Suppressor macrophage treated with lipopolysaccharide for 1 hour (primary cell): ENCODE measurements around the gene LRP1B.

ENCODE experiments used
- DNase-seq, 3 donors: peaks; one replicate each; pipeline ENCODE4 v3.0.0-alpha.2; 2020 to 2022

LRP1B gene

DNA sequence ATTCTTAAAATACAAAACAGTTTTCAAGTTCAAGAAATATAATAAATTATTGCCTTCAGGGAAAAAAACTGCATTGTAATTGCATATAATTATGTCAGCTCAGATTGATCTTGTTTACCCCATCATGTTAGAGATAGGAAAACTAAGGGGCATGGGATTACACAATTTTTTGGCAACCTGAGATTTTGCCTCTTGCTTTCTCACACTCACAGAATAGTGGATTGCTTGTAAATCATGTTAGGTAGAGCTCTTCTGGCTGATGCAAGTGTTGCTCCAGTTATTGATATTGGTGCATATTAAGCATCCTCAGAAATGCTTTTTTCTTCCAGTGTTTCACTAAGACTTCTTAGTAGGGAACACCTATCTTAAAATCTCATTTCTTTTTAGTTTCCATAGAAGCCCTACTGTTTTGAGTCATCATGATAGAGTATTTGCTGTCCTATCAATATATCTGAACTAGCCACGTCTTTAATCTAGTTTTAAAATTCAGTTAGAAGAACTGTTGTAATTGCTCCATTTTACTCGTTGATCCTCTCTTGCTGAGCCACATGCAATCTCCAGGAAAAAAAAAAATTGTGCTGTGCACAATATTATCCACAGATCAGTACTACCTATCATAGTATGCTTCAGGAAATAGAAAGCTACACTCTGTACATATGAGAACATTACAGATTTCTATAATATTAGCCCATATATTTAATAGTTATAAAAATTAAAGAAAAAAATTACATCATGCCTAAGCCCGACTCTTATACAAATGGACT lies 393.1 kb downstream of the LRP1B start:
- no peak for DNase-seq

DNA sequence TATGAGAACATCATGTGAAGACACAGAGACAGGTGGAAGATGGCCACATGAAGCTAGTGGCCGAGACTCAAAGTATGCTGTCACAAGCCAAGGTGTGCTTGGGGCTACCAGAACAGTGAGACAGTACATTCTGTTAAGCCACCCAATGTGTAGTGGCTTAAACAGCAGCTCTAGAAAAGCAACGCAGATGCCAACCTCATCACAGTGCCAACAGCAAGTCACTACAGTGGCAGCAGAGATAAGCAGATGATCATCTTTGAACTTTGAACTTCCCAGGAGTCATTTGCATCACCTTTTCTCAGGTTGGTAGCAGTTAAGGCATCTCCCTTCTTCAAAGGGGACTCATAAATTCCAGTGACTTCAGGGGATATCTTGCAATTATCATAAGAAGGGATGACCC lies 394.4 kb downstream of the LRP1B start:
- DNase-seq: no peak

DNA sequence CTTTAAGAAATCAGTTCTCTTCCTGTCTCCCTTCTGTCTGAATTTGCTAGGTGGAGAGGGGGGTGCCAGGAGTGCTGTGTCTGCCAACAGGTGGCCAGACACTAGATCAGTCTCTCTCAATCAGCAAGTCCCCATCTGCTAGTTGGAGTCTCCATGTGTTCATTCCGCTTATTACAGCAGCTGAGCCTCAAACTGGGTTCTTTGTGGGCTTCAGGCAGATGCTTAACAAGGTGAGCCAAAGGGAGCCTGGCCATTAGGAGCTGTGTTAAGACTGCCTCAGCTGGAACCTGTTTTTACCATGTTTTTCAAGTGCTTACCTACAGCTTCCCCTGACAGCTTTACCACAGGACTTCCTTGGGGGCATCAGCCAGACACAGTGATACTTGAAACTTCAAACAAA lies 401.9 kb downstream of the LRP1B start:
- no peak for DNase-seq

DNA sequence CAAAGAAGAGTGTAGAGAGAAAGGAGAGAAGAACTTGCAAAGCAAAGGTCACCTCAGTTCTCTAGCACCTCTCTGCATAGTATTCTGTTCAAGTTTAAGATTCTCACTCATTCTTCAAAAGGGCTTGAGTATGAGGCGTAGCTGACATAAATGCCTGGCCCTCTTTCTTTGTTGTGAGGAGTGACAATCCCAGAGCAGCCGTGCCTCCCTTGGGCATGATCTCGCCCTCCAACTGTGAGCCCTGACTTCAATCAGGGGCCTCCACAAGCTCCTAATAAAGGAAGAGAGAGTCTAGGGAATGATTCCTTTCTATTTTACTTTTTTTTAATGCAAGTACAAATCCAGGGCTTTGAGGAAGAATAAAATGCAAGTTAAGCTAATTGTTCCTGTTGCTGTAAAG lies 402.7 kb downstream of the LRP1B start:
- no peak for DNase-seq

DNA sequence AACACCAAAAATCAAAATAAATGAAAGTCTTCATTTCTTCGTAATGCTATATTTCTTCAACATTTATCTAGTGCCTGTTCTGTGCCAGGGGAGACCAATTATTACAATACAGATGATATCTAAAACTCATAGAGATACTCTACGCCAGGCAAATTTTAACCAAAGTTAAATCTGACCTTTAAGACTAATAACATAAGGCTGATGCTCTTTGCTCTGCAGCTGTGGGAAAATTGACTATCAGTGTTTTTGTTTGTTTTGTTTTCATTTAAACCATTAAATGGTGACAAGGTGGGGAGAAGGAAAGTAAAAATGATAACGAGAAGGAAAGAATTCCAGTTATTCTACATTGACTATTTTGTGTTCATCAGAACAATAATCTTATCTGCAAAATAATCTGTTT lies 406.4 kb downstream of the LRP1B start:
- DNase-seq: no peak

DNA sequence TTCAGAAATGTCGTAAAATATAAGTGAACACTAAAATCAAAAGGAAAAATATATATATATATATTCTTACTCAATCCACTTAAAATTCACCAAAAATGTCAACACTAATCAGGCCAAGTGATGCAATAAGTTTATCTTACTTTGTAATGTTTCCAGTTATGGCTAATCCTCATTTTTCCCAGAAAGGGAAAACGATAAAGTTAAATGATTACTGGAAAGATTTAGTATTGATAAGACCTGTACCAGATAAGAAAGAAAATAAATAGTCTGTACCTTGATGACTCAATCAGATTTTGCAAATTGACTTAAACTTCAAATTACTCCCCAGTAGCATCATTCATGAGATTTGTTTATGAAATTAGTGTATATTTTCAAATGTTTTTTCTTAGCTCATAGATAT lies 407.0 kb downstream of the LRP1B start:
- DNase-seq: no peak

DNA sequence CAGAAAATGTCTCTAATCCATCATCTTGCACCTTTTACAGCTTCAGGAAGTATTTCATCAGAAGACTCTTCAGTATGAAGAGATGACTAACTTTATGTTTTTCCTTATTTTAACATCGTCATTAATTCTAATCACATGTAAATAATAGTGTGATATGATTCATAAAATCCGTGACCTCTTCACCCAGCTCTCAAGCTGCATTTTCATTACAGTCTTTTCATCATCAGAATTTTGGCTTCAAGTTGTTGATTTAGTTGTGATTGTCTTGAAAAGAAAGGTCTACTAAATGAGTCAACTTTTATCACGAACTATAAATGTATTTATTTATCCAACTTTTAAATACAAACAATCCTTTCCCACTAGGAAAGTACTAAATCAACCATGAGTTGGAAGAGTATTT lies 410.3 kb downstream of the LRP1B start:
- DNase-seq: no peak

DNA sequence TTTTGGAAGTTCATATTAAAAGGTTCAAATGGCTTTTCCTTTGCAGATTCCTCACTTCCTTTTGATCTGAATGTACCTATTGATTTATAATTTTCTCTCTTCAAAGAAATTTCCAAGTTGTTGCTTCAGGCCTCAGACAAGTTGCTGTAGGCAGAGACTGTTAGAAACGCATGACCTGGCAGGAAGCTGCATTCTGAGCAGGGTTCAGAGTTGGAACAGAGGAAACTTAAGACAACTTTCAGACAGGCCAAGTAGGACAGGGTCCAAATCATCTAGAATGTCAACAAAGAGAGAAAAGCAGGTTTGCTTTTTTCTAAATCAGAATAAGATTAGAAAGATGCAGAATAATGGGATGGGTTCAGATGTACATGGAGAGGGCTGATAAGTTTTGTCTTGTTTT lies 416.3 kb downstream of the LRP1B start:
- no peak for DNase-seq

DNA sequence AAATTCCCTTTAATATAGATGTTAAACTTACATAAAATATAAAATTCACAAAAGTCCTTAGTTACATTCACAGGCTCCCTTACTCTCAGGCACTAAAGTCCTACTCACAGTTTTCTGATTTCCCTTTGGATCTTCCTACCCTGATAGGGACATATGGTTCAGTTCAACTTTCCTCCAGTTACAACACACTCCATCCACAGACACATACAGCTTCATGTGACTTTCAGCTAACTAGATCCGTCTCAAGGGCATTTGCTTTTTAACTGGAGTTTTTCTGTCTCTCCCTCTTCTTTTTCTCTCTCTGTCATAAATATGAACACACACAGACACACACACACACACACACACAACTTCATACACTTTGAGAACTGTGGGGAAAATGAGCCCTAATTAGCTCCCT lies 419.2 kb downstream of the LRP1B start:
- no peak for DNase-seq

DNA sequence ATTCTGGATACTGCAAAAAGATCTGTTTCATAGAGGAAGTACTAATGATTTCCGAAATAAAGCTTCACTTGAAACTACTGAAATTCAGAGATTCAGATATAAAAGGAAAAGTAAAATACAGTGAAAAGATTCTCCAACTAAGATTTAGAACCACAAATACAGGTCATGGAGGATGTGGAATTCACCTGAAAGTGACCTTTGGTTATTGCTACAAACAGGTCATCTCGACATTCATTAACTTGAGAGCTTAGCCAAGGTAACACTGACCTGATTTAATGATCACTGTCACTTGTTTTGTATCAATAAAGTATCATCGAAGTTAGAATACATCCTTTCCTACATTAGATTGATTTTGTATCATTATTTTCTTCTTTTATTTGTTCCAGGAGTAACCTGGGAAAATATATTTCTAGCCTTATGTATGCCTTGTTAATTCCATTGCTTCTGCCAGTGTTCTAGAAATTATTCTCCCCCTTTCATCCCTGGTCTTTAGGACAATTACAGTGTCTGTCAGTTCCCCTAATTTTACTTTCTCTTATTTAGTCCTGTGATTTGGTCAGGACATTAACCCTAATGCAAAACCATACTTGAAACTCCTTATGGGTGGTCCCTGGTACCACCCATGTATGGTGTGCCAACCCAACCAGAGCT lies 420.1 kb downstream of the LRP1B start:
- DNase-seq: no peak

DNA sequence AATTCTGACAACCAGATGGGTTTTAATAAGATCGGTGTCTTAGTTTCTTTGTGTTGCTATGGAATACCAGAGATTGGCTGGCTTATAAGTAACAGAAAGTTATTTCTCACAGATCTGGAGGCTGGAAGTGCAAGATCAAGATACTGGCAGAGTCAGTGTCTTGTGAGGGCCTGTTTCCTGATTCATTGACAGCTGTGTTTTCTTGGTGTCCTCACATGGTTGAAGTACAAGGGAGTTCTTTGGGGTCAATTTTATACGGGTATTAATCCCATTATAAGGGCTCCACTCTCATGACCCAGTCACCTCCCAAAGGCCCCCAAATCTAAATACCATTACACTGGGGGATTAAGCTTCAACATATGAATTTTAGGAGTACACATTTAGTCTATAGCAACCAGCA lies 421.1 kb downstream of the LRP1B start:
- no peak for DNase-seq

DNA sequence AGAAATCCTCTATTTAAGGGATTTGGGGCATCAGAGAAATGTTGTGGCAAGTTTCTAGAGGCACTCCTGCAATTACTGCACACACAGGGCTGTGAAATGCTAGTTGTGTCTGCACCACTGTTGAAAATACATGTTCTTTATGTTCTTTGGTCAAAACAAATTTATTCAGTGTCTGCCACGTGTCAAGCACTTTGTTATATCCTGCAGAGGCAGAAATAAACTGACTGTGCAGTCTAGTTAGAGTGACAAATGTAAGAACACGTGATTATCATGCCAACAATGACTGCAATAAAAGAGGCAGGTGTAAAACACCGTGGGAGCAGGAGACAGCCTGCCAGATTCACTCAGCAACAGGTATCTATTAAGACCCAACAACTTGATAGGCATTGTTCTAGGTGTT lies 423.3 kb downstream of the LRP1B start:
- no peak for DNase-seq

DNA sequence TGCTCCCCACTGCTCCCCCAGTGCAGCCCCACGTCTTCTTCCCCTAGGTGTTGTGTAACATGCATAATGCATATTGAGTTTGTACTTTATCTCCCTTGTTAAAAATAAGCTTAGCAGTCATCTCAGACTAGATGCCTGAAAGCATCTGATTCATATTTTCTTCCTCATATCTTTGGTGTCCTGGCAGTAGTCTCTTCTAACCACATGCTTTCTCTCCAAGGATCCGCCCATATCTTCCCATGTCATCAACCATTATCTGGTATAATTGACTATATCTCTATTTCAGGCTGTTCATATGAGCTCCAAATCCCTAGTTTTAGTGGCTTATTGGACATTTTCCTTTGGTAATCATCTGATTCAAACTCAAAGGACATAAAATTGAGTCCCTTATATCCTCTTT lies 426.3 kb downstream of the LRP1B start:
- no peak for DNase-seq

DNA sequence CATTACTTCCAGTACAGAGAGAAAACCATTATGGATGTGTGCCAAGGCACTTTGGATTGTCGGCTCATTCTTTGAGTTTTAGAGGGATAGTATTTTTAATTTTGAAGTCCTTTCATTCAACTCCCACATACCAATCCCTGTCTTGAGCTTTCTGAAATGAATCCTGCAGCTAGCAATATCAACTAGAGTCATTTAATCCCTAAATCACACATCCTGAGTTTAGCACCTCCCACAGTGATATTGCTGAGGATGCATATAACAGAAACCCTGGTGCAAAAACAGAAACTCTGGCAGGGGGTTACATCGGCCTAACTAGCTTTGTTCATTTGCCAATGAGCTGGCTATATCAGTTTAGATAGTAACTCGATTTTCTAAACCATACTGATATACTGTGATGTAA lies 427.3 kb downstream of the LRP1B start:
- no peak for DNase-seq

DNA sequence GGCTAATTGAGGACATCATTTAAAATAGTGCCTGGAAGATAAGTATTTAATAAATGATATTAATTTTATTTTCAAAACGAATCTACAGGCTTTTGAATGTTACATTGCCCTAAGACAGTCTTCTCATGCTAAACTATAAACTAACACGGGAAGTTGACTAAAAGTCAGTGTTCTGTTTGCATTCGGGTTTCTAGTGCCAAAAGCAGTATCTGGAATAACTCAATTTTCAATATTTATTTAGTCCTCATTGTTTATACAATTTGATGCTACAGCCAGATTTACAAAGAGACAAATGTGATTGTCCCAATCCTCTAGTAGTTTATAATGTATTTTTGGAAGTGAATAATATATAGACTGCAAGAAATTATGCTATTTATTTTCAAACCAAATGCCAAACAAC lies 429.2 kb downstream of the LRP1B start:
- no peak for DNase-seq

DNA sequence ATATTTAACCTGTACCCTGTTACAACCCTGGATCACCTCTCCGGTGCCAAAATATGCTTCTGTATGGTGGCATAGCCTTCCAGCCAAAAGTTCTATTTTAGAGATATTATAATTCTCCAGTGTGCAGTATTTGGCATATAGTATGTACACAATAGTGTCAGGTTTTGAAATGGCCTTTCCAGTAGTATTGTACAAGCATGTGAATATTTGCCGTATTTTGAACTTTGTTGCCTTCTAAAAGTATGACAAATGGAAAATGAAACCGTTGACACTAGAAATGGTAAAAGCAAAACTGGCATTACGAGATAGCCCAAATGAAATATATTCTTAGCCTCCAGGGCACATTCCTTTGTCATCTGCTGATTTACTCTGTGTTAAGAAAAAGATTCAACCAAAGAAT lies 431.2 kb downstream of the LRP1B start:
- no peak for DNase-seq

DNA sequence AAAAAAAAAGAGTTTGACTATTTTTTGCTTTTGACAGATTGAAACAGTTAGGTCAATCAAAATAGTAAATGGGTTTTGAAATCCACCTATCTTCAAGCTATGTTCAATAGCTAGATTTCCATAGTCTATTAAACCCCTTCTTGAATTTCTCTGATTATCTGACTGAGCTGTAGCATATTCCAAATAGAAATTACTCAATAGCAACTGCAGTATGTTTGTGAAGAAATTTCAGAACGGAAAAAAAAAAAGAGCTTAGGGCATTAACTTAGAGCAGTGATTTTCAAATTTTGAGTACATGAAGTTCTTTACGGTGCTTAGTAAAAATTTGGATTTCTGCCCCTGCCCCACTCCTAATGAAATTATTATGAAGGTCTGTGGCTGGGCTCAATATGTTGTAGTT lies 432.3 kb downstream of the LRP1B start:
- DNase-seq: no peak

DNA sequence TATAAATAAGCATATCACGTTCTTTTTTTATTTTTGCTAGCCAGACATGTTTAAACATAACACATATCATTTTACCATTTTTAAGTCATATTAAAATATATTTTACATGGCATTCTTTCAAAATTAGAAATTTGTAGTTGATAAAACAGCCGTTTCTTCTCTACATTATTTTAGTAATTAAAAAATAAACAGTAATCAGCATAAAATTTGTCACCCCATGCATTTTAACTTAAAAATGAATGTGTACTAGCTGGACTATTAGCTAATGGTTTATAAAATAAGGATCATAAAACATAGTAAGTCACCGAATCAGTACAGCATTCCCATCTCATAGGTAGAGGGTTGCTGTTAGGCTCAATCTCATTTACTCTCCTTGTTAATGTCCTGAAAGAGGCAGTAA lies 433.8 kb downstream of the LRP1B start:
- no peak for DNase-seq

DNA sequence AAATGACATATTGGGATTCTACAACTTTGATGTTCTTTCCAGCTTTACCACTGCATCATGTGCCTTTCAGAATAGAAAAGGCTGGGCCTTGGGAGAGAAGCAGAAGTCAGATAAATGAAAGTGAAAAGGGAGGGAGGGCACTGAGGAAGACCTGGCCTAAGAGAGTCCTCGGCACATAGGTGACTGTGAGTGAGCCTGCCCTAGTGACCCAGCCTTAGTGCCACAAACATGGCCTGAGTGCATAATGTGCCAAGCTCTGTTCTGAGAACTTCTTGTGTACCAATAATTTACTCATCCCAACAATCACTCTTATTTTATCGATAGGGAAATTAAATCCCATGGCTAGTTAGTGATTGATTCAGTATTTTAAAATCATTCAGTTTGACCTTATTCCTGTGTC lies 436.6 kb downstream of the LRP1B start:
- no peak for DNase-seq

DNA sequence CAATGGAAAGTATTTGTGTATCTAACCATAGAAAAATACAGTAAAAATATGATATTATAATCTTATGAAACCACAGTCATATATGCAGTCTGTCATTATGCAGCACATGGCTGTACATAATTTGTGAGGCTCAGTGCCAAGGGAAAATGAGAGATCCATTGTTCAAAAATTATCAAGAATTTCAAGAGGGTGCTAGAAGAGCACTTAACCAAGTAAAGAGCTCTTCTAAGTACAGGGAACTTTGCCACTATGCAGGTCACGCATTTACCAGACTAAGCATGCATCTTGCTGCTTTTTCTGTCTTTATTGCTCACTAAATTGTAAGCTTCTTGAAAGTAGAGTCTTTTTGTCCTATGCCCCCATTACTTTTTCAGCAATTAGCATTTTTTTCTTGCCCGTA lies 438.0 kb downstream of the LRP1B start:
- no peak for DNase-seq

DNA sequence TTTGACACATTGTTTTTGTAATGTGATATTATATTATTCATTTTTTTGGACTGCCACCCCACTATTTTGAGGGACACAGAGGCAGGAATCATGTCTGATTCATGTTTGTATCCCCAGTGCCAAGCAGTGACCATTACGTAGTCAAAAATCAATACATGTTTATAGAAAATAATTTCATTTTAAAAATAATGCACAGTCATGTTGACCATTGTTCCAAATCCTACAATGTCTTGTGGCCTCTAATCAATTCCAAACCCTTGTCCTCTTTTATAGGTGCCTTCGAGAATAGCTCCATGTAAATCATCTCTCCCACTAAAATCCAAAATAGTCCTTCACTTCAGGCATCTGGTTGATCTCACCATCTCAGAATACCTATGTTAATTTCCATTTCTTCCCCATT lies 454.7 kb downstream of the LRP1B start:
- no peak for DNase-seq

DNA sequence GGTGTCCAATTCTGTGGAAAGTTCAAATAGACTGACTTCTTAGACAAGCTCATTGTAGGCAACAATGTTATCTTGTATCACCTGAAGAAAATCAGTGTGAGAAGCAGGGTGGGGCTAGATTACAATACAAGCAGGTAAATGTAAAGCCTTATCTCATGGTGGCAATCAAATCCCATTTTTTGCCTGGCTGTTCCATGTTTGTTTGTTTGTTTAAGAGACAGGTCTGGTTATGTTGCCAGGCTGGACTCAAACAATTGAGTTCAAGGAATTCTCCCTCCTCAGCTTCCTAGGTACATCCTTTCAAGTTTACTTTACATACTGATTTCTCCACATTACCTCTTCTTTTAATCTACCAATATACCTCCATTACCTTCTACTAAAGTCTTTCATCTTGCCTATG lies 464.6 kb downstream of the LRP1B start:
- no peak for DNase-seq

DNA sequence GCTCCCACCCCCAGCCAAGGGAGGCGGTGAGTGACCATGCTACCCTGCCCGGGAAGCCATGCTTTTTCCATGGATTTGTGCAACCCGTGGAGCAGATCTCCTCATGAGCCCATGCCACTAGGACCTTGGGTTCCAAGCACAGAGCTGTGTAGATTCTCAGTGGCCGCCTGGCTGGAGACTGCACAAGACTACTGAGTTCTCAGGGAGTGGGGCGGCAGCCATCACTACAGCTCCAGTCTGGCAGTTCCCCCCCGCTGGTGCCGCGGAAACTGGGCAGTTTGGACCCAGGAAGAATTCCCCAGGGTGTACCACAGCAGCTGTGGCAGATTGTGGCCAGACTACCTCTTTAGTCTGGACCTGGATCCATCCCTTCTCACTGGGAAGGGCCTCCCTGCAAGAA lies 470.6 kb downstream of the LRP1B start:
- DNase-seq: no peak

DNA sequence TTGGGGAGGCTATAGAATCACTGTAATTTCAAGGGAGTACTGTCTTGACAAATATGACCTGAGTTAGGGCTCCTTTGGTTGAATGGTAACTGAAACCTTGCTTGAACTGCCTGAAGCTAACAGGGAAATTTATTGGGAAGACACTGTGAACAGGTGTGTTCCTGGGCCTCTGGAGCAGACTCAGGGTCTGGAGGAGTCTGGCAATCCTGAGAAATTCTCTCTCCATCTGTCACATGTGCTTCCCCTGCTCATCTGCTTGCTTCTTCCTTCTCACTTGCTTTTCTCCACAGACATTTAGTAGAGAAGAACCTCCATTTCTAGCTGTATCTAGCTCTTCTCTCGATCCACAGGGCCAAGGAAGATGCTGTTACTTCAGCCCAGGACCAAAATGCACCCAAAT lies 476.5 kb downstream of the LRP1B start:
- DNase-seq: no peak

DNA sequence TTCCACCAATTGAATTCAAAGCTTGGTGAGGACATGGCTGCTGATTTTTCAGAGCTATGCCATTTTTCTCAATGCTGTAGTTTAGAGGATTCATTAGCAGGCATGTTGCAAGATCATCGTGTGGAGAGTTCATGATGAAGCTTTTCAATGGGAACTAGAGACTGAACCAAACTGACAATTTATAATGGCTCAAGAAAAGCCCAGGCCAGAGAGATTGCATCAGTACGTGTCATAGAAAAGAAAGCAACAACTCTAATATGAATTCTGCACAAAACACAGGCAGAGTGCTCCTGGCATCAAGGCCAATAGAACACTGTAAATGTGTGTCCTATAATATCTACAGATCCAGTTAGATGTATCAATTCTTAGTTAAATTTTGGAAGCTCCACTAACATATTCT lies 477.6 kb downstream of the LRP1B start:
- no peak for DNase-seq
